GM06990 (cell line): Measurements from ENCODE around the gene PPFIA1.

Experiments used
- DNase-seq: peaks from one replicate; pipeline ENCODE4 v3.0.0-alpha.2; 2011; ENCODE audit not compliant: insufficient read length; ENCODE audit errors: extremely low read depth
- H3K27me3 ChIP-seq: replicated peaks from 2 replicates; pipeline ENCODE4 v1.6.0; 2011; ENCODE audit warnings: low read length; ENCODE audit not compliant: control insufficient read depth, insufficient read depth
- H3K36me3 ChIP-seq: 2 replicates; pipeline ENCODE4 v1.5.1; 2011; ENCODE audit warnings: low read length; ENCODE audit not compliant: control insufficient read depth, insufficient read depth
- H3K4me3 ChIP-seq: replicated peaks from 2 replicates; pipeline ENCODE4 v1.5.1; 2011; ENCODE audit warnings: low read depth, mild to moderate bottlenecking, control low read depth, low read length
- CTCF ChIP-seq: IDR thresholded peaks from 2 replicates; pipeline ENCODE4 v1.5.1; 2011; ENCODE audit warnings: low read length, control low read depth, mild to moderate bottlenecking, inconsistent platforms; ENCODE audit not compliant: insufficient read depth, poor library complexity, severe bottlenecking

Gene PPFIA1

GRCh38 chr11:70378506-70379134, 108.1 kb downstream of the PPFIA1 start:
- TF ChIP-seq CTCF: peak; percentile 30
- H3K36me3 ChIP-seq: peaks cover 8% of the 10 kb centered on the region
- no peak for DNase-seq
- H3K4me3 ChIP-seq: no peak overlapping the region
- H3K27me3 ChIP-seq: no peaks in the 10 kb centered on the region

DNA sequence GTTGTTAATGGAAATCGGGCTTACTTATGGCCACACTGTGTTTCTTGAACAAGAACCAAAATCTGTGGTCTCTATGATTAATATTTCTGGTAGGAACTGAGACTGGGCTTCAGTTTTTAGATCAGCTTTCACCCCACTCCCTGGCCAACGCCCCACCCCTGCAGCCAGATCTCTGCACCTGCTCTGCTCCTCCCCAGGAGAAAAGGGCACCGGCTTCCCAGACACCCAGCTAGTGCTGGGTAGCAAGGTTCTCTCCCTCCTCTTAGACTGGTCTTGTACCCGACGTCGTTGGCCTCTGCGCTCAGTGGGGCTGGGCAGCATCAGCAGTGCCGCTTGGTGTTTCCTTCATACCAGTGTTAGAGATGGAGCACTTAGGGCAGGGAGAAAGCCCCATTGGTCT, 110.9 kb downstream of the PPFIA1 start:
- Histone ChIP-seq H3K36me3 (peaks cover 11% of the 10 kb centered on the region), H3K27me3 (no peaks in the 10 kb centered on the region), H3K4me3 (no peak overlapping the region)
- no peak for DNase-seq
- TF ChIP-seq CTCF: no peak

- Histone ChIP-seq H3K4me3 (no peak overlapping the region), H3K27me3 (no peaks in the 10 kb centered on the region), H3K36me3 (peaks cover 11% of the 10 kb centered on the region)
- no peak for TF ChIP-seq CTCF
- no peak for DNase-seq
Measured at GRCh38 chr11:70381872-70382861, 111.7 kb downstream of the PPFIA1 start.

- no peak for DNase-seq
- H3K27me3 ChIP-seq: no peaks in the 10 kb centered on the region
- no peak for TF ChIP-seq CTCF
- no peak overlapping the region for H3K4me3 ChIP-seq
- peaks cover 7% of the 10 kb centered on the region; the same call in 1 of the 2 replicates for H3K36me3 ChIP-seq
Measured at GRCh38 chr11:70383664-70384565, 113.4 kb downstream of the PPFIA1 start.

DNA sequence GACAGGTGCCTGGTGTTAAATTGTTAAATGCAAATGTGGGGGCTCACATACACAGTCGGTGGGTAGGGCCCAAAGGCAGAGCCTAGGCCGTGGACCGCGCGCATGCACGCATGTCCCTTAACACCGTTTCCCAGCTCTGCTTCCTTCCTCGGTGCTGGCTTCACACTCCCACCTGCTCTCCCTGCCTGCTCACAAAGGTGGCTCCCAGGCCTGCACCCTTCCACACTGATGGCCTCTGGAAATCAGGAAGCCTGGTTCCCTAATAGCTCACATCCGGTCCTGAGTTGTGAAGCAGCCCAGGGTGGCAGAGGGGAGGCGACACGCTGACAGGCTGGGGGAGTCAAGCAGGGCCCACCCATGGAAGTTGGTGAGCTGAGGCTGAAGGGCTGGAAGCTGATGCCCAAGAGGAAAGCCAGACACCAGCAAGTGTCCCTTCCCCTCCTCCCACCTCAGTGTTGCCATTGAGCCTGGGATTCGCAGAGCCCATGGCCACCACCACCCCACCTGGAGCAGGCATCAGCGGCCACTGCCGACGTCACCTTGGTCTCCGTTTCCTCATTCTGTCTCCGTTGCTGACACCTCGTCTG, 114.2 kb downstream of the PPFIA1 start:
- H3K27me3 ChIP-seq: no peaks in the 10 kb centered on the region
- no peak for TF ChIP-seq CTCF
- peaks cover 7% of the 10 kb centered on the region; the same call in 1 of the 2 replicates for H3K36me3 ChIP-seq
- no peak for DNase-seq
- H3K4me3 ChIP-seq: no peak overlapping the region
